IMR-90 (cell line): ENCODE results near the gene KIF5C.

Experiments used
- BHLHE40 ChIP-seq: fragments of 150-350 bp; IDR thresholded peaks from 2 replicates; pipeline ENCODE4 v1.6.1; 2016; ENCODE audit warnings: mild to moderate bottlenecking, low read depth, low read length
- CEBPB ChIP-seq: IDR thresholded peaks from 2 replicates; pipeline ENCODE4 v1.6.1; 2012; ENCODE audit warnings: low read depth, low read length, improper control_type of control experiment
- CHD1 ChIP-seq: IDR thresholded peaks from 2 replicates; pipeline ENCODE4 v1.6.1; 2012; ENCODE audit warnings: low read depth, low read length, improper control_type of control experiment
- FOS ChIP-seq: fragments of 150-350 bp; IDR thresholded peaks from 2 replicates; pipeline ENCODE4 v1.6.1; 2016; ENCODE audit warnings: low read depth, low read length
- MXI1 ChIP-seq: IDR thresholded peaks from 2 replicates; pipeline ENCODE4 v1.6.1; 2012; ENCODE audit warnings: low read depth, mild to moderate bottlenecking, low read length, moderate library complexity, borderline replicate concordance
- NFE2L2 ChIP-seq: fragments of 150-350 bp; IDR thresholded peaks from 2 replicates; pipeline ENCODE4 v1.6.1; 2016; ENCODE audit warnings: low read depth, mild to moderate bottlenecking, low read length
- POLR2A ChIP-seq: IDR thresholded peaks from 2 replicates; pipeline ENCODE4 v1.6.1; 2012; ENCODE audit warnings: mild to moderate bottlenecking, low read depth, low read length
- RAD21 ChIP-seq: IDR thresholded peaks from 2 replicates; pipeline ENCODE4 v1.6.1; 2012; ENCODE audit warnings: low read length, improper control_type of control experiment
- RCOR1 ChIP-seq: IDR thresholded peaks from 2 replicates; pipeline ENCODE4 v1.6.1; 2012; ENCODE audit warnings: mild to moderate bottlenecking, low read length, improper control_type of control experiment; ENCODE audit not compliant: insufficient replicate concordance
- RFX5 ChIP-seq: IDR thresholded peaks from 2 replicates; pipeline ENCODE4 v1.8.0; 2012; ENCODE audit warnings: low read depth, mild to moderate bottlenecking, low read length, moderate library complexity
- SMC3 ChIP-seq: fragments of 150-350 bp; IDR thresholded peaks from 2 replicates; pipeline ENCODE4 v1.6.1; 2016; ENCODE audit warnings: low read depth, mild to moderate bottlenecking, antibody characterized with exemption, low read length, moderate library complexity
- TF ChIP-seq, protein P1 (sequence below): conservative IDR thresholded peaks from 2 replicates; pipeline ENCODE4 v1.5.1; 2012; ENCODE audit warnings: mild to moderate bottlenecking, low read depth, low read length, improper control_type of control experiment
- TF ChIP-seq, protein P2 (sequence below): fragments of 150-350 bp; IDR thresholded peaks from 2 replicates; pipeline ENCODE4 v1.6.1; 2017; ENCODE audit warnings: mild to moderate bottlenecking, antibody characterized with exemption, low read length, low read depth
- TF ChIP-seq, protein P3 (sequence below): fragments of 150-350 bp; IDR thresholded peaks from 2 replicates; pipeline ENCODE4 v1.6.1; 2016; ENCODE audit warnings: low read depth, mild to moderate bottlenecking, low read length, moderate library complexity, borderline replicate concordance

DNA sequence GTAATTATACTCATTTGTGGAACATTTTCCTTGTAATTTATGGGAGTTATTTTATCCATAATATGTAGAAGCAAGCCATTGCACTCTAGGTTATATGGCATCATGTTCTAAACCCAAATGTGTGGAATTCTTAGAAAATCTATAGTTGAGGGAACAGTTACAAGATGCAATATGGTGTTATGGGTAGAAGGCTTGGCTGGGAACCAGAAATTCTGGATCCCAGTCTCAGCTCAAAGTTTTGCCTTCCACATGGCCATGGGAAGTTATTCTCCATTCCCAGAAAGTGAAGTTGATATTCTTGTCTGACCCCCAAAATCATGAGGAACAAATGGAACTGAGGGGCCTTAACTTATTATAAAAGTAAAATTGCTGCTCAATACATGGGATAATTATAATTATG is 38.0 kb downstream of the KIF5C start:
- TF ChIP-seq, protein P1, sequence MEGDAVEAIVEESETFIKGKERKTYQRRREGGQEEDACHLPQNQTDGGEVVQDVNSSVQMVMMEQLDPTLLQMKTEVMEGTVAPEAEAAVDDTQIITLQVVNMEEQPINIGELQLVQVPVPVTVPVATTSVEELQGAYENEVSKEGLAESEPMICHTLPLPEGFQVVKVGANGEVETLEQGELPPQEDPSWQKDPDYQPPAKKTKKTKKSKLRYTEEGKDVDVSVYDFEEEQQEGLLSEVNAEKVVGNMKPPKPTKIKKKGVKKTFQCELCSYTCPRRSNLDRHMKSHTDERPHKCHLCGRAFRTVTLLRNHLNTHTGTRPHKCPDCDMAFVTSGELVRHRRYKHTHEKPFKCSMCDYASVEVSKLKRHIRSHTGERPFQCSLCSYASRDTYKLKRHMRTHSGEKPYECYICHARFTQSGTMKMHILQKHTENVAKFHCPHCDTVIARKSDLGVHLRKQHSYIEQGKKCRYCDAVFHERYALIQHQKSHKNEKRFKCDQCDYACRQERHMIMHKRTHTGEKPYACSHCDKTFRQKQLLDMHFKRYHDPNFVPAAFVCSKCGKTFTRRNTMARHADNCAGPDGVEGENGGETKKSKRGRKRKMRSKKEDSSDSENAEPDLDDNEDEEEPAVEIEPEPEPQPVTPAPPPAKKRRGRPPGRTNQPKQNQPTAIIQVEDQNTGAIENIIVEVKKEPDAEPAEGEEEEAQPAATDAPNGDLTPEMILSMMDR, result no peak
- TF ChIP-seq, protein P2, sequence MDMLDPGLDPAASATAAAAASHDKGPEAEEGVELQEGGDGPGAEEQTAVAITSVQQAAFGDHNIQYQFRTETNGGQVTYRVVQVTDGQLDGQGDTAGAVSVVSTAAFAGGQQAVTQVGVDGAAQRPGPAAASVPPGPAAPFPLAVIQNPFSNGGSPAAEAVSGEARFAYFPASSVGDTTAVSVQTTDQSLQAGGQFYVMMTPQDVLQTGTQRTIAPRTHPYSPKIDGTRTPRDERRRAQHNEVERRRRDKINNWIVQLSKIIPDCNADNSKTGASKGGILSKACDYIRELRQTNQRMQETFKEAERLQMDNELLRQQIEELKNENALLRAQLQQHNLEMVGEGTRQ, result no peak
- TF ChIP-seq POLR2A (no peak), SMC3 (no peak), RCOR1 (no peak), RAD21 (no peak), MXI1 (no peak), CHD1 (no peak), RFX5 (no peak), CEBPB (no peak), BHLHE40 (no peak), FOS (no peak), NFE2L2 (no peak)
- TF ChIP-seq, protein P3, sequence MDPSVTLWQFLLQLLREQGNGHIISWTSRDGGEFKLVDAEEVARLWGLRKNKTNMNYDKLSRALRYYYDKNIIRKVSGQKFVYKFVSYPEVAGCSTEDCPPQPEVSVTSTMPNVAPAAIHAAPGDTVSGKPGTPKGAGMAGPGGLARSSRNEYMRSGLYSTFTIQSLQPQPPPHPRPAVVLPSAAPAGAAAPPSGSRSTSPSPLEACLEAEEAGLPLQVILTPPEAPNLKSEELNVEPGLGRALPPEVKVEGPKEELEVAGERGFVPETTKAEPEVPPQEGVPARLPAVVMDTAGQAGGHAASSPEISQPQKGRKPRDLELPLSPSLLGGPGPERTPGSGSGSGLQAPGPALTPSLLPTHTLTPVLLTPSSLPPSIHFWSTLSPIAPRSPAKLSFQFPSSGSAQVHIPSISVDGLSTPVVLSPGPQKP, result no peak
